ENCODE results near the gene PROK1.

- TF ChIP-seq EZH2 (IDR thresholded peaks at IDR 0.05; ENCODE audit: low read depth, unreplicated experiment) (no peak), CTCF (conservative IDR thresholded peaks at IDR 0.05; ENCODE audit: low read depth in 2 of 2) (no peak; a peak in 1 of 4 replicates), NANOG (IDR thresholded peaks at IDR 0.05; ENCODE audit: borderline replicate concordance) (no peak), POLR2AphosphoS5 (IDR thresholded peaks at IDR 0.05; ENCODE audit: low read depth) (no peak), ZNF331 (CRISPR knock-in tag; IDR thresholded peaks at IDR 0.05; ENCODE audit: low read depth) (no peak), CREB1 (CRISPR knock-in tag; IDR thresholded peaks at IDR 0.05; ENCODE audit: low read depth) (no peak), EZH2phosphoT487 (IDR thresholded peaks at IDR 0.05; ENCODE audit: unreplicated experiment) (no peak), STAT1 (IDR thresholded peaks at IDR 0.05; ENCODE audit: unreplicated experiment) (no peak), JUNB (IDR thresholded peaks at IDR 0.05; ENCODE audit: unreplicated experiment) (no peak), ZNF462 (CRISPR knock-in tag; IDR thresholded peaks at IDR 0.05) (no peak), ETS1 (IDR thresholded peaks at IDR 0.05) (no peak)
- TF ChIP-seq, protein P1, sequence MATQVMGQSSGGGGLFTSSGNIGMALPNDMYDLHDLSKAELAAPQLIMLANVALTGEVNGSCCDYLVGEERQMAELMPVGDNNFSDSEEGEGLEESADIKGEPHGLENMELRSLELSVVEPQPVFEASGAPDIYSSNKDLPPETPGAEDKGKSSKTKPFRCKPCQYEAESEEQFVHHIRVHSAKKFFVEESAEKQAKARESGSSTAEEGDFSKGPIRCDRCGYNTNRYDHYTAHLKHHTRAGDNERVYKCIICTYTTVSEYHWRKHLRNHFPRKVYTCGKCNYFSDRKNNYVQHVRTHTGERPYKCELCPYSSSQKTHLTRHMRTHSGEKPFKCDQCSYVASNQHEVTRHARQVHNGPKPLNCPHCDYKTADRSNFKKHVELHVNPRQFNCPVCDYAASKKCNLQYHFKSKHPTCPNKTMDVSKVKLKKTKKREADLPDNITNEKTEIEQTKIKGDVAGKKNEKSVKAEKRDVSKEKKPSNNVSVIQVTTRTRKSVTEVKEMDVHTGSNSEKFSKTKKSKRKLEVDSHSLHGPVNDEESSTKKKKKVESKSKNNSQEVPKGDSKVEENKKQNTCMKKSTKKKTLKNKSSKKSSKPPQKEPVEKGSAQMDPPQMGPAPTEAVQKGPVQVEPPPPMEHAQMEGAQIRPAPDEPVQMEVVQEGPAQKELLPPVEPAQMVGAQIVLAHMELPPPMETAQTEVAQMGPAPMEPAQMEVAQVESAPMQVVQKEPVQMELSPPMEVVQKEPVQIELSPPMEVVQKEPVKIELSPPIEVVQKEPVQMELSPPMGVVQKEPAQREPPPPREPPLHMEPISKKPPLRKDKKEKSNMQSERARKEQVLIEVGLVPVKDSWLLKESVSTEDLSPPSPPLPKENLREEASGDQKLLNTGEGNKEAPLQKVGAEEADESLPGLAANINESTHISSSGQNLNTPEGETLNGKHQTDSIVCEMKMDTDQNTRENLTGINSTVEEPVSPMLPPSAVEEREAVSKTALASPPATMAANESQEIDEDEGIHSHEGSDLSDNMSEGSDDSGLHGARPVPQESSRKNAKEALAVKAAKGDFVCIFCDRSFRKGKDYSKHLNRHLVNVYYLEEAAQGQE (IDR thresholded peaks at IDR 0.05; ENCODE audit: unreplicated experiment), result no peak
These were observed 27.2 kb downstream of the PROK1 start for GRCh38 chr1:110477967-110478640.
